GM21786 (cell line): ENCODE data around the gene PSEN1.
"Not testable (repeated sequence)": the region's sequence is repeated elsewhere in the genome, so short reads cannot be mapped to it uniquely, and the experiment has no call there.

Experiments used
- ATAC-seq: cut with Tn5 transposase; IDR thresholded peaks from one replicate; pipeline ENCODE4 v1.9.1; 2021; ENCODE audit not compliant: unreplicated experiment

Gene PSEN1

GRCh38 chr14:73166399-73166798 lies 30.1 kb downstream of the PSEN1 start:
- no peak for ATAC-seq

- ATAC-seq: no peak
These were observed 31.4 kb downstream of the PSEN1 start for GRCh38 chr14:73167727-73168126.

GRCh38 chr14:73168274-73168673 lies 32.0 kb downstream of the PSEN1 start:
- ATAC-seq: no peak

GRCh38 chr14:73168691-73169090 lies 32.4 kb downstream of the PSEN1 start:
- no peak for ATAC-seq

- not testable (repeated sequence) for ATAC-seq
These were observed 33.5 kb downstream of the PSEN1 start for GRCh38 chr14:73169855-73170254.

- ATAC-seq: no peak
These were observed 34.4 kb downstream of the PSEN1 start for GRCh38 chr14:73170686-73171085.

- ATAC-seq: no peak
These were observed 36.2 kb downstream of the PSEN1 start for GRCh38 chr14:73172500-73172899.

- ATAC-seq: no peak
These were observed 36.9 kb downstream of the PSEN1 start for GRCh38 chr14:73173092-73173735.

- no peak for ATAC-seq
These were observed 40.4 kb downstream of the PSEN1 start for GRCh38 chr14:73176685-73177084.

GRCh38 chr14:73180385-73180805 lies 44.1 kb downstream of the PSEN1 start:
- no peak for ATAC-seq

- ATAC-seq: not testable (repeated sequence)
These were observed 44.7 kb downstream of the PSEN1 start for GRCh38 chr14:73180969-73181368.

GRCh38 chr14:73188501-73188911 lies 52.2 kb downstream of the PSEN1 start:
- no peak for ATAC-seq

GRCh38 chr14:73189651-73190050 lies 53.3 kb downstream of the PSEN1 start:
- no peak for ATAC-seq

GRCh38 chr14:73191441-73191840 lies 55.1 kb downstream of the PSEN1 start:
- no peak for ATAC-seq

- not testable (repeated sequence) for ATAC-seq
These were observed 58.0 kb downstream of the PSEN1 start for GRCh38 chr14:73194306-73194705.

GRCh38 chr14:73198253-73198652 lies 61.9 kb downstream of the PSEN1 start:
- ATAC-seq: no peak

GRCh38 chr14:73203527-73203926 lies 67.2 kb downstream of the PSEN1 start:
- no peak for ATAC-seq

GRCh38 chr14:73207615-73208014 lies 71.3 kb downstream of the PSEN1 start:
- no peak for ATAC-seq

GRCh38 chr14:73208390-73208789 lies 72.1 kb downstream of the PSEN1 start:
- no peak for ATAC-seq

GRCh38 chr14:73208846-73209245 lies 72.5 kb downstream of the PSEN1 start:
- ATAC-seq: no peak

GRCh38 chr14:73209953-73210352 lies 73.6 kb downstream of the PSEN1 start:
- no peak for ATAC-seq

- no peak for ATAC-seq
These were observed 75.1 kb downstream of the PSEN1 start for GRCh38 chr14:73211251-73212040.
